Ishikawa (cell line): Measurements from ENCODE around the gene MYO7A.

Source experiments
- EGR1 ChIP-seq: IDR thresholded peaks from 2 replicates; pipeline ENCODE4 v1.6.1; 2012
- REST ChIP-seq: IDR thresholded peaks from 2 replicates; pipeline ENCODE4 v1.6.1; 2012; ENCODE audit warnings: low read depth, mild to moderate bottlenecking
- YY1 ChIP-seq: IDR thresholded peaks from 2 replicates; pipeline ENCODE4 v1.6.1; 2012; ENCODE audit warnings: low read depth
- TF ChIP-seq, protein P1 (sequence below): IDR thresholded peaks from 2 replicates; pipeline ENCODE4 v1.6.1; 2012
- TF ChIP-seq, protein P2 (sequence below): IDR thresholded peaks from 2 replicates; pipeline ENCODE4 v1.6.1; 2012

DNA sequence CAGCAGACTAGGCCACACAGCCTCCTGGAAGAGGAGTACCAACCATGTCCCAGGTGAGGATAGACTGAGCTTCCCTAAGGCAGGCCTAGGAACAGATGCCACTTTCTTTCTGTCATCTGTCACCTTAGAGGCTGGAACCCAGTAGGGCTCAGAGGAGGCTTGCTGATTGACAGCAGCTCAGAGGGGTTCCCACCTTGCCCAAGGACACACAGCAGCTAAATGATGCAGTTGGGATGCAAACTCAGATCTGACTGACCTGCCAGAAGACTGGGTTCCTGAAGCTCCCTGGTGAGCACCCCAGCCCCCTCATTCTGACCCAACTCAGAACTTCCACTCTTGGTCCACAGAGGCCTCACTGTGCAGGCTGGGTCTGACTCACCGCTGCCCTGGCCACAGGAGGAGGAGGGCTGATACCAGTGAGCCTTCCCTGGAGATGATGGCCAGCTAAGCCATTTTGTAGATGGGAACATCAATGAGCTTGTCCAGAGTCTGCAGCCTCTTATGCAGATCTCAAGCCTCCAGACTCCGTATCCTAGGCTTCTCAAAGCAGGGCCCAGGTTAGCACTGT is 47.3 kb upstream of the MYO7A start:
- TF ChIP-seq, protein P1, sequence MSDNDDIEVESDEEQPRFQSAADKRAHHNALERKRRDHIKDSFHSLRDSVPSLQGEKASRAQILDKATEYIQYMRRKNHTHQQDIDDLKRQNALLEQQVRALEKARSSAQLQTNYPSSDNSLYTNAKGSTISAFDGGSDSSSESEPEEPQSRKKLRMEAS, result no peak
- TF ChIP-seq, protein P2, sequence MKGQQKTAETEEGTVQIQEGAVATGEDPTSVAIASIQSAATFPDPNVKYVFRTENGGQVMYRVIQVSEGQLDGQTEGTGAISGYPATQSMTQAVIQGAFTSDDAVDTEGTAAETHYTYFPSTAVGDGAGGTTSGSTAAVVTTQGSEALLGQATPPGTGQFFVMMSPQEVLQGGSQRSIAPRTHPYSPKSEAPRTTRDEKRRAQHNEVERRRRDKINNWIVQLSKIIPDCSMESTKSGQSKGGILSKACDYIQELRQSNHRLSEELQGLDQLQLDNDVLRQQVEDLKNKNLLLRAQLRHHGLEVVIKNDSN, result no peak
- no peak for TF ChIP-seq EGR1
- no peak for TF ChIP-seq YY1
- TF ChIP-seq REST, result no peak
